Measurements from ENCODE around the gene GRM8.

GRCh38 chr7:126578338-126578737 is 674.4 kb downstream of the GRM8 start:
- TF ChIP-seq MAZ (IDR thresholded peaks at IDR 0.05; ENCODE audit: borderline replicate concordance, low read depth, low read length) (no peak), CTCF (IDR thresholded peaks at IDR 0.05) (no peak), HDAC2 (IDR thresholded peaks at IDR 0.05) (no peak)
